ENCODE measurements around the gene ANKLE2.

GRCh38 chr12:132716356-132716755, 45.3 kb downstream of the ANKLE2 start:
- TF ChIP-seq ARNT (IDR thresholded peaks at IDR 0.05) = no peak
- TF ChIP-seq SP1 (IDR thresholded peaks at IDR 0.05) = no peak
- no peak for TF ChIP-seq ELF4 (IDR thresholded peaks at IDR 0.05)
- TF ChIP-seq FOXK2 (IDR thresholded peaks at IDR 0.05) = no peak
- TF ChIP-seq TARDBP (IDR thresholded peaks at IDR 0.05) = no peak
- TF ChIP-seq NFRKB (IDR thresholded peaks at IDR 0.05) = no peak
- no peak for TF ChIP-seq SUZ12 (IDR thresholded peaks at IDR 0.05)
- TF ChIP-seq CTBP1 (IDR thresholded peaks at IDR 0.05; ENCODE audit: borderline replicate concordance) = no peak
- no peak for TF ChIP-seq FOXM1 (IDR thresholded peaks at IDR 0.05; ENCODE audit: borderline replicate concordance)
- no peak for TF ChIP-seq BHLHE40 (IDR thresholded peaks at IDR 0.05; ENCODE audit: borderline replicate concordance)
- TF ChIP-seq PKNOX1 (IDR thresholded peaks at IDR 0.05) = no peak
- TF ChIP-seq LEF1 (IDR thresholded peaks at IDR 0.05; ENCODE audit: borderline replicate concordance) = no peak
